GM18505 (cell line): ENCODE results near the gene EYS.

Experiments used
- ATAC-seq: cut with Tn5 transposase; IDR thresholded peaks from one replicate; pipeline ENCODE4 v1.9.1; 2021; ENCODE audit not compliant: unreplicated experiment
- POLR2A ChIP-seq: IDR thresholded peaks from 4 replicates; pipeline ENCODE4 v1.6.1; 2011; ENCODE audit warnings: borderline replicate concordance; ENCODE audit not compliant: insufficient read depth, insufficient read length; ENCODE audit errors: extremely low read depth

The EYS gene

GRCh38 chr6:64803470-64804166 lies 903.4 kb downstream of the EYS start:
- ATAC-seq, result no peak
- TF ChIP-seq POLR2A, result no peak

- ATAC-seq, result no peak
- no peak for TF ChIP-seq POLR2A
Observed at GRCh38 chr6:64792534-64792933, 914.5 kb downstream of the EYS start.

GRCh38 chr6:64789476-64789875 lies 917.5 kb downstream of the EYS start:
- no peak for TF ChIP-seq POLR2A

GRCh38 chr6:64786736-64787135 lies 920.3 kb downstream of the EYS start:
- no peak for TF ChIP-seq POLR2A
- no peak for ATAC-seq

More at GRCh38 chr6:64789476-64789875, 917.5 kb downstream of the EYS start:
- ATAC-seq, result no peak

GRCh38 chr6:64782877-64783276 lies 924.1 kb downstream of the EYS start:
- TF ChIP-seq POLR2A, result no peak
- ATAC-seq, result no peak

GRCh38 chr6:64777941-64778785 lies 928.9 kb downstream of the EYS start:
- ATAC-seq, result no peak
- no peak for TF ChIP-seq POLR2A

GRCh38 chr6:64776359-64776758 lies 930.7 kb downstream of the EYS start:
- ATAC-seq, result no peak
- no peak for TF ChIP-seq POLR2A

- ATAC-seq, result no peak
- TF ChIP-seq POLR2A, result no peak
Observed at GRCh38 chr6:64774881-64775280, 932.1 kb downstream of the EYS start.

GRCh38 chr6:64750910-64751309 lies 956.1 kb downstream of the EYS start:
- TF ChIP-seq POLR2A, result no peak
- no peak for ATAC-seq

GRCh38 chr6:64737418-64737817 lies 969.6 kb downstream of the EYS start:
- no peak for TF ChIP-seq POLR2A
- no peak for ATAC-seq

GRCh38 chr6:64736421-64736950 lies 970.5 kb downstream of the EYS start:
- ATAC-seq, result no peak
- no peak for TF ChIP-seq POLR2A

- ATAC-seq, result no peak
- TF ChIP-seq POLR2A, result no peak
Observed at GRCh38 chr6:64733433-64733832, 973.6 kb downstream of the EYS start.

- ATAC-seq, result no peak
- no peak for TF ChIP-seq POLR2A
Observed at GRCh38 chr6:64732888-64733287, 974.1 kb downstream of the EYS start.

GRCh38 chr6:64729522-64729921 lies 977.5 kb downstream of the EYS start:
- no peak for TF ChIP-seq POLR2A

More at GRCh38 chr6:64729522-64729921, 977.5 kb downstream of the EYS start:
- ATAC-seq, result no peak
